Limb (tissue), 2 donors: Measurements from ENCODE around the gene ETDB.
"Not testable (repeated sequence)": the region's sequence is repeated elsewhere in the genome, so short reads cannot be mapped to it uniquely, and the experiment has no call there.

Experiments
- DNase-seq, 2 donors: peaks; one replicate each; pipeline ENCODE4 v3.0.0-alpha.2; 2016; ENCODE audit errors: extremely low spot score in 2 of 2

ETDB gene

GRCh38 chrX:135120056-135120576 is at the start of gene ETDB:
Gene ETDB (minus strand): TSS chrX:135120526. CDS start chrX:135119261, 1,265 bp downstream.
- not testable (repeated sequence) for DNase-seq

DNA sequence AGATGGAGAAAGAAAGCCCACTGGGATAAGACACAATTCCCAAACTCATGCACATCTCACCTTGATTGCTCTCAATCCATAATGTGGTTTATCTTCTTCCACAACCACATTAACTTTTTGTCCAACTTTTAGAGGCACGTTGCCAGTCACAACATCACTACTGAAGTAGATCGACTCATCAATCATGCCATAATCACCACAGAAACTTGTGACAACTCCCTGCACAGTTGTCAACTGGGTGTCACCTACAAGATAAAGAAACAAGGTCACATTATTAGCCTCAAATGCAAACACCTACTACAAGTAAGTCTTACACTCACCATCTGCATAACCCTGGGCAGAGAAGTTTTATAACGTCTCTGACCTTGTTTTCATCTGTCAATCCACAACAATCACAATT is 49.2 kb upstream of the ETDB start:
- DNase-seq: not testable (repeated sequence)

DNA sequence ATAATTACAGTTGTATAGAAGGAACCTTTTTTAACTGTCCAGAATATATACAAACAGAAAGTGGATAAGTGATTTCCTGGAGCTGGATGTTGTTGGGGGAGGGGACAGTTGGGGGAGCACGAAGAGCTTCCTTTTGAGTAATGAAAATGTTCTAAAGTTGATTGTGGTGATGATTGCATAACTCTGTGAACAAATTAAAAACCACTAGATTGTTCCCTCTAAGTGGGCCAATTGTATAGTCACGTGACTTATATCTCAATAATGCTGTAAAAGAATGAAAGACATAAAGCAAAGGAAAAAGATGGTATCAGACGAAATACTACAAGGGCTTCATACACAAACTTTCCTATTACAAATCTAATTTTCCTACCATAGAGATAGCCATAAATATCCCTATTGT is 48.2 kb upstream of the ETDB start:
- DNase-seq: no peak

DNA sequence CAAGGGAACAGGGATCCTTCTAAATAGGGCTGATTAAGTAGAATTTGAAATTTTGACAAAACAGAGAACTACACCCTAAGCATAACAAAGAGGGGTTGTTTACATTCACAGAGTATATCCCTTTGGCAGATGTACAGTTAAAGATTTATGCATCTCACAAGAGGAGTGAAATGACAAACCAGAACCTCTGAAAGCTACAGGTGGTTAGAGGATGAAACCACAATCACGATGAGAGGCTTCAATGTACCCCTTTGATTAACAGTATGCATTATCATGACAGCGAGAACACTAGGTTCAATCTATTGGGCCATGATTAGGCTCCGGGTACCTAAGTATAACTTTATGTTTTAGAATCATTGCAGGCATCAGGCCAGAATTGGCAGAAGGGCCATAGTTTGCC is 34.4 kb upstream of the ETDB start:
- DNase-seq: not testable (repeated sequence)

- DNase-seq: not testable (repeated sequence)
These were observed 5.8 kb upstream of the ETDB start for GRCh38 chrX:135126145-135126544.

DNA sequence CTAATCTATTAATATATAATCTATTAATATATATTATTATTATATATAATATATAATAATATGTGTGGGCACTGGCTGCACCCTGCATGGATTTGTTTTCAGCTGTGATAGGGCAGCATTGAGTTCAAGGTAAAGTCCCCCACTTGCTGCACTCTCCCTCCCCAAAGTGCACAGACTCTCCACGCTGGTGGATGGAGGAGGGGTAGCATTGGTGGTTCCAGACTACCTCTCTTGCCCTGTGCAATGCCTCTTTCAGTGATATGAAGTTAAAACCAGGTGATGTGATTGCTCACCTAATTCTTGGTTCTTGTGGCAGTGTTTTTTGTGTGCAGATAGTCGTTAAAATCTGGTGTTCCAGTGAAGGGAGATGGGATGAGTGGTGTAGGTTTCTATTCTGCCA is 4.3 kb downstream of the ETDB start:
- DNase-seq: not testable (repeated sequence)

- no peak for DNase-seq
These were observed 5.9 kb downstream of the ETDB start for GRCh38 chrX:135114392-135114791.

DNA sequence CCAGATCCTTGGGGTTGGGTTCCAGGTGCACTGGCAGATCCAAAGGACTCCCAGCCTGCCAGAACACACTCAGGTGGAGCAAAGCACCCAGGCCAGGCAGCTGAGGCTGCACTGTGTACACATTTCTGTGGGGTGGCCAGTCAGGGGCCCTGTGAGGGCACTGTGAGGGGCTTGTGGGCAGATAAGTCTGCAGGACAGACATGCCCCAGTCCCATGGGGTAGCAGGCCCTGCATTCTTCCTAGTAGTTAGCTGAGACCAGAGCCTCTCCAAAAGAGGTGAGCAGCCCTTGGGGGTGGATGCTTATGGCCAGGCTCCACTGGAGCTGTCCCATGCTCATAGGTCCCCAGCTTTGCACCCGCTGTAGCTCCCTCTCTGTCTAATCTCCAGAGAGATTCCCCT is 7.6 kb downstream of the ETDB start:
- no peak for DNase-seq

GRCh38 chrX:135112096-135112729 is 8.1 kb downstream of the ETDB start:
- no peak for DNase-seq

- no peak for DNase-seq
These were observed 10.8 kb downstream of the ETDB start for GRCh38 chrX:135109554-135109953.

- no peak for DNase-seq
These were observed 20.9 kb downstream of the ETDB start for GRCh38 chrX:135099493-135099783.

DNA sequence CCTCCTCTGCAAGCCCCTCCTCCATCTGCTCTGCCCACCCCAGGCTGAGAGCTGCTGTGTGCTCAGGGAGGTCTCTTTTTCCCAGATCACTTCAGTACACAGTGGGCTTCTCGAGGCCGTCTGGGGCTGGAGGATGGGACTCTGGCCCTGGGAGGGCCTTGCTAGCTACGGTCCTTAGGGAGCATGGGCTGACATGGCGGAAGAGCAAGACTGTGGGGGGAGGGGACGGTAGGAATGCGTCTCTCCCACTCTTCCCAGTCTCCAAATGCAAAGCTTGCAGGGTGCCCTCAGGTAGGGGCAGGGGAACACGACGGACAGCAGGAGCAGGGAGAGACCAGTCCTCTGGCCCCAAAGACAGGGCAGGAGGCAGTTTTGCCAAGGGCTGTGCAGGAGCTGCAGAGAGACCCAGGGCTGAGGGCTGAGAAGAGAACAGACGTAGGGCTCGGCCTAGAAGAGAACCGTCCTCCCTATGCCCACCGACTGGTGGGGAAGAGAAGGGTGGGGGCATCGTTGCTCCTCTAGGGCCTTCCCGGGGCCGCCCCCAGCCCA is 23.1 kb downstream of the ETDB start:
- not testable (repeated sequence) for DNase-seq

DNA sequence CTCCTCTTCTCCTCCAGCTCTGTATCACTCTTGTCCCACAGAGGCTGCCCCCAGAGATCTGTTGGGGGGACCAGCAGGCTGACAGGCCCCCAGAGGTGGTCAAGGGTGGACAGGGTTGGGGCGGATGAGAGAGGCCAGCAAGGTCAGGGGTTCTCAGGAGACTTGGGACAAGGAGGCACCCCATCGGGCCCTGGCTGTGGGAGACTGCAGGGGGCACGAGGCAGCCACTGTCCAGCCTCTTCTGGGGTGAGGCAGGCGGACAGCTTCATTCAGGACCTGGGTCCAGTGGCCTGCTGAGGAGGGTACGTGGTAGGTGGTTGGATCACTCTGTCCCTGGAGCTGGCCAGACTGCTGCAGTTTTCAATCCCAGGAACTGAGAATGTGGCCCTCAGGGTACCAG is 24.6 kb downstream of the ETDB start:
- DNase-seq: no peak

DNA sequence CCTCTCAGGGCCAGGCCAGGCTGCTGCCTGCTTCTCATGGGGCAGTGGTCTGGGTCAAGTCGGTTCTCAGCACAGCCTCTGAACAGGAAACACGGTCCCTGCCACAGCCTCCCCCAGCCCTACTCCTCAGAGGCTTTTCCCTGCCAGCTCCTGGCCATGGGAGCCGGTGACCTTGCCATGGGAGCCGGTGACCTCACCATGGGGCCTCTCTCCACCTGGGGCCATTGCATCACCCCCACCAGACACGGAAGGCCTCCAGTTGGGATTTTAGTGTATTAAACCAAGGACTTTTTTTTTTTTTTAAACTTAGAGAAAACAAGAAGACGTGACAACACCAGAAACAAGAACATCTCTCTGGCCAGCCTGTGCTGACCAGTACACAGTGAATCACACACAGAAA is 25.6 kb downstream of the ETDB start:
- no peak for DNase-seq

DNA sequence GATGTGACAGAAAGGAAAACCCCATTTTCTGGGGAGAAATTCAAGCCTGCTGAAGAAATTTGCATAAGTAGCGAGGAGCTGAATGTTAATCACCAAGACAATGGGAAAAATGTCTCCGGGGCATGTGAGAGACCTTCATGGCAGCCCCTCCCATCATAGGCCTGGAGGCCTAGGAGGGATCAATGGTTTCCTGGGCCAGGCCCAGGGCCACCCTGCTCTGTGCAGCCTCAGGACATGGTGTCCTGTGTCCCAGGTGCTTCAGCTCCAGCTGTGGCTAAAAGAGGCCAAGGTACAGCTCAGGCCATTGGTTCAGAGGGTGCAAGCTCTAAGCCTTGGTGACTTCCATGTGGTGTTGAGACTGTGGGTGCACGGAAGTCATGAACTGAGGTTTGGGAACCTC is 31.2 kb downstream of the ETDB start:
- no peak for DNase-seq

DNA sequence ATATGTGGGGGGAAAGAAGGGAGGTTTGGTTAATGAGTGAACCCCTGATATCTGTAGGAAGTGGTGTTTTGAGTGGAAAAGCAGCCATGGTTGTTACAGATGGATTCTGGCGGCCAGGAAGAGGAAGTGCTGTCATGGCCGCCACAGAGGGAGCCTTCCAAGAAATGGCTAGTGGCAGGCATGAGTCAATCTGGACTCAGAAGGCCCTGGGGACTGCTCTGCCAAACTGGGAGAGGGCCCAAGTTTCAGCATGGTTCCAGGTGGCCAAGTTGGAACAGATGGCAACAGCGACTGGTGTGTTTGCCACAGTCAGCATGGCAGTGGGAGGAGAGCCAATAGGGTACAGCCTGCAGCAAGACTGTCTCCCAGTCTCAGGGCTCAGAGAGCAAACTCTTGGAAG is 32.5 kb downstream of the ETDB start:
- no peak for DNase-seq

DNA sequence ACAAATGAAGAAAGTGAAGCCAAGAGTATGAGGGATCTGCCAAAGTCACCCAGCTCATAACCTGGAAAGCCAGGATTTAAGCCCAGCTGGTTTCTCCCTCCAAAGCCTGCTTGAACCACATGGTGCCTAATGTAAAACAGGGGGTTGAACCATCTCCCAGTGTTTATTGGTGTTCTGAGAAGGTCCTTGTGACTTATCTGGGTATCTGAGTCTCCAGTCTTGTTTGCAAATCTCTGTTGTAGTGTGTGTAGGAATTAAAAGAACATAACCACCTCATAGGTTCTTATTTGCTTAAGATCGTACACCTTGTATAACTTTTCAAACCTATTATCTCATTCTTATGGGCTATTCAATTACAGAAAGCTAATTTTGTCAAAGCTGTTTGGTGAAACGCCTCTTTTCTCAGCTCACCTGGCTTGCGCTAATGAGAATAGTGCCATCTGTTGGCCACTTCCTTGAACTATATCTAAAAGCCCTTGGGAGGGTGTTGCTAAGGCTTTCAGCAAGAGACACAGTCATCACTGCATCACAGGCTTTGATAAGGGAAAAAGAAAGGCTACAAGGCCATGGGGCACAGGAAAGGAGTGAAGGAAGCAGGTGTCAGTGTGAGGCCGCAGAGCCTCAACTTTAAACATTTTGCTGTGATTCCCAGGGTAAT is 34.0 kb downstream of the ETDB start:
- DNase-seq: peak in 1 of 2 donors; percentile 38

GRCh38 chrX:135081693-135082404 is 38.5 kb downstream of the ETDB start:
- no peak for DNase-seq
